ENCODE results near the gene BLOC1S6. TPM values are rescaled to one million over a fixed set of nuclear protein-coding genes. Genes with fewer than 3 reads are reported as not detected.

Gene BLOC1S6
- total RNA-seq, 2 experiments from 2014 or later: 68.5 TPM

- Histone ChIP-seq H3K27me3 (ENCODE audit: control insufficient read depth in 1 of 2, insufficient read depth in 2 of 2, low read length in 2 of 2) (no peaks in the 10 kb centered on the region), H3K9me3 (ENCODE audit: control insufficient read depth in 1 of 2, insufficient read depth in 1 of 2, low read length in 2 of 2) (no peaks in the 10 kb centered on the region), H3K36me3 (ENCODE audit: insufficient read depth, low read length) (peaks cover 27% of the 10 kb centered on the region), H3K4me1 (ENCODE audit: insufficient read depth, low read length) (peaks cover 4% of the 10 kb centered on the region), H3K27ac (ENCODE audit: low read depth in 1 of 2, low read length in 2 of 2) (no peak overlapping the region), H3K4me3 (ENCODE audit: low read length) (no peak overlapping the region)
- no peaks in the 10 kb centered on the region for H3K27me3 Mint-ChIP-seq
- peaks cover 25% of the 10 kb centered on the region for H3K4me1 Mint-ChIP-seq (ENCODE audit: low read depth)
- H3K9me3 Mint-ChIP-seq: no peaks in the 10 kb centered on the region
- no peak overlapping the region for H3K4me3 Mint-ChIP-seq
- POLR2A ChIA-PET: interaction anchor here (0.8 kb wide), 1 partner anchor 42 kb away, joined by 3 read pairs; no protein-coding TSS in a partner anchor
- intact Hi-C loops (cut with DNase I, micrococcal nuclease): no loop called here
- CTCF ChIA-PET: no interaction called here
- DNase-seq (no peak), ATAC-seq (ENCODE audit: poor library complexity) (no peak)
- H3K27ac Mint-ChIP-seq: no peak overlapping the region
- TF ChIP-seq, protein P1, sequence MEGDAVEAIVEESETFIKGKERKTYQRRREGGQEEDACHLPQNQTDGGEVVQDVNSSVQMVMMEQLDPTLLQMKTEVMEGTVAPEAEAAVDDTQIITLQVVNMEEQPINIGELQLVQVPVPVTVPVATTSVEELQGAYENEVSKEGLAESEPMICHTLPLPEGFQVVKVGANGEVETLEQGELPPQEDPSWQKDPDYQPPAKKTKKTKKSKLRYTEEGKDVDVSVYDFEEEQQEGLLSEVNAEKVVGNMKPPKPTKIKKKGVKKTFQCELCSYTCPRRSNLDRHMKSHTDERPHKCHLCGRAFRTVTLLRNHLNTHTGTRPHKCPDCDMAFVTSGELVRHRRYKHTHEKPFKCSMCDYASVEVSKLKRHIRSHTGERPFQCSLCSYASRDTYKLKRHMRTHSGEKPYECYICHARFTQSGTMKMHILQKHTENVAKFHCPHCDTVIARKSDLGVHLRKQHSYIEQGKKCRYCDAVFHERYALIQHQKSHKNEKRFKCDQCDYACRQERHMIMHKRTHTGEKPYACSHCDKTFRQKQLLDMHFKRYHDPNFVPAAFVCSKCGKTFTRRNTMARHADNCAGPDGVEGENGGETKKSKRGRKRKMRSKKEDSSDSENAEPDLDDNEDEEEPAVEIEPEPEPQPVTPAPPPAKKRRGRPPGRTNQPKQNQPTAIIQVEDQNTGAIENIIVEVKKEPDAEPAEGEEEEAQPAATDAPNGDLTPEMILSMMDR (IDR thresholded peaks at IDR 0.05): no peak
- H3K36me3 Mint-ChIP-seq (ENCODE audit: low read depth): peaks cover 59% of the 10 kb centered on the region
These were observed 7.1 kb downstream of the BLOC1S6 start for GRCh38 chr15:45594319-45594718.

- intact Hi-C loops (cut with DNase I, micrococcal nuclease): no loop called here
- POLR2A ChIA-PET: no interaction called here
- Histone ChIP-seq H3K9me3 (ENCODE audit: control insufficient read depth in 1 of 2, insufficient read depth in 1 of 2, low read length in 2 of 2) (no peaks in the 10 kb centered on the region), H3K27me3 (ENCODE audit: control insufficient read depth in 1 of 2, insufficient read depth in 2 of 2, low read length in 2 of 2) (no peaks in the 10 kb centered on the region), H3K4me1 (ENCODE audit: insufficient read depth, low read length) (peaks cover 4% of the 10 kb centered on the region), H3K36me3 (ENCODE audit: insufficient read depth, low read length) (peaks cover 27% of the 10 kb centered on the region), H3K27ac (ENCODE audit: low read depth in 1 of 2, low read length in 2 of 2) (no peak overlapping the region), H3K4me3 (ENCODE audit: low read length) (no peak overlapping the region)
- DNase-seq (no peak), ATAC-seq (ENCODE audit: poor library complexity) (no peak)
- TF ChIP-seq, protein P1 (IDR thresholded peaks at IDR 0.05): no peak
- Mint-ChIP-seq H3K27ac (no peak overlapping the region), H3K4me3 (no peak overlapping the region), H3K36me3 (ENCODE audit: low read depth) (peaks cover 59% of the 10 kb centered on the region), H3K9me3 (no peaks in the 10 kb centered on the region), H3K27me3 (no peaks in the 10 kb centered on the region), H3K4me1 (ENCODE audit: low read depth) (peaks cover 21% of the 10 kb centered on the region)
- CTCF ChIA-PET: interaction anchor here (0.6 kb wide), 1 partner anchor 42 kb away, joined by 3 read pairs; no protein-coding TSS in a partner anchor
These were observed 7.8 kb downstream of the BLOC1S6 start for GRCh38 chr15:45594835-45595530.

DNA sequence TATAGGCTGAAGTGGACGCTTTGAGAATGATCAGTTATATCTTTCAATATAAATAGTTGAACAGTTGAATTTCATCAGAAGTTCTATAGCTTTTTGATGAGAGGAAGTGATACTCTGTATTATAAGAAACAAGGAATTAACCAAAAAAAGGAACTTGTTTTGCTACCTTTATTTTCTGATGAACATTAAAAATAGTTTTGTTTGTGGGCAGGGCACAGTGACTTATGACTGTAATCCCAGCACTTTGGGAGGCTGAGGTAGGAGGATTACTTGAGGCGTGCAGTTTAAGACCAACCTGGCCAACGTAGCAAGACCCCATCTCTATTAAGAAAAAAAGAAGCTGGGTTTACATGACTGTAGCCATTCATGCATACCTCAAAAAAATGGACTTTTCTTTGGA lies 16.7 kb downstream of the BLOC1S6 start:
- Mint-ChIP-seq H3K4me1 (ENCODE audit: low read depth) (peaks cover 15% of the 10 kb centered on the region), H3K27ac (no peak overlapping the region), H3K9me3 (no peaks in the 10 kb centered on the region), H3K36me3 (ENCODE audit: low read depth) (peaks cover 50% of the 10 kb centered on the region), H3K4me3 (no peak overlapping the region), H3K27me3 (no peaks in the 10 kb centered on the region)
- no peak for DNase-seq
- Histone ChIP-seq H3K4me3 (ENCODE audit: low read length) (no peak overlapping the region), H3K36me3 (ENCODE audit: insufficient read depth, low read length) (peaks cover 20% of the 10 kb centered on the region), H3K9me3 (ENCODE audit: control insufficient read depth in 1 of 2, insufficient read depth in 1 of 2, low read length in 2 of 2) (no peaks in the 10 kb centered on the region), H3K4me1 (ENCODE audit: insufficient read depth, low read length) (no peaks in the 10 kb centered on the region), H3K27me3 (ENCODE audit: control insufficient read depth in 1 of 2, insufficient read depth in 2 of 2, low read length in 2 of 2) (no peaks in the 10 kb centered on the region), H3K27ac (ENCODE audit: low read depth in 1 of 2, low read length in 2 of 2) (no peak overlapping the region)
- no peak for ATAC-seq (ENCODE audit: poor library complexity)
- TF ChIP-seq, protein P1 (IDR thresholded peaks at IDR 0.05): no peak
- ChIA-PET POLR2A (no interaction called here), CTCF (no interaction called here)
- intact Hi-C loops (cut with DNase I, micrococcal nuclease): no loop called here
